ENCODE data around the gene ARID3B. TPM values are rescaled to one million over a fixed set of nuclear protein-coding genes. Genes with fewer than 3 reads are reported as not detected.

ARID3B gene
- total RNA-seq, 4 donors from 2014 or later = 3.6 to 6.8 (median 6.7) TPM

DNA sequence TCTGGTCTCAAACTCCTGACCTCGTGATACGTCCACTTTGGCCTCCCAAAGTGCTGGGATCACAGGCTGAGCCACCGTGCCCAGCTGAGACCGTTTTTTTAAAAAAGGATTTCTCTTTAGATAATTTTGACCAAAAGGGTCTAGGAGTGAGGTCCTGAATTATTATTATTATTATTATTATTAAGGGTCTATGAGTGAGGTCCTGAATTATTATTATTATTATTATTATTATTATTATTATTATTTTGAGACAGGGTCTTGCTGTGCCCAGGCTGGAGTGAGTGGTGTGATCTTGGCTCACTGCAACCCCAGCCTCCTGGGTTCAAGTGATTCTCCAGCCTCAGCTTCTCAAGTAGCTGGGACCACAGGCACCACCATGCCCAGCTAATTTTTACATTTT, 20.6 kb upstream of the ARID3B start:
- DNase-seq (ENCODE audit: extremely low spot score) = no peak
- H3K9me3 ChIP-seq = no peaks in the 10 kb centered on the region
- TF ChIP-seq, protein P1, sequence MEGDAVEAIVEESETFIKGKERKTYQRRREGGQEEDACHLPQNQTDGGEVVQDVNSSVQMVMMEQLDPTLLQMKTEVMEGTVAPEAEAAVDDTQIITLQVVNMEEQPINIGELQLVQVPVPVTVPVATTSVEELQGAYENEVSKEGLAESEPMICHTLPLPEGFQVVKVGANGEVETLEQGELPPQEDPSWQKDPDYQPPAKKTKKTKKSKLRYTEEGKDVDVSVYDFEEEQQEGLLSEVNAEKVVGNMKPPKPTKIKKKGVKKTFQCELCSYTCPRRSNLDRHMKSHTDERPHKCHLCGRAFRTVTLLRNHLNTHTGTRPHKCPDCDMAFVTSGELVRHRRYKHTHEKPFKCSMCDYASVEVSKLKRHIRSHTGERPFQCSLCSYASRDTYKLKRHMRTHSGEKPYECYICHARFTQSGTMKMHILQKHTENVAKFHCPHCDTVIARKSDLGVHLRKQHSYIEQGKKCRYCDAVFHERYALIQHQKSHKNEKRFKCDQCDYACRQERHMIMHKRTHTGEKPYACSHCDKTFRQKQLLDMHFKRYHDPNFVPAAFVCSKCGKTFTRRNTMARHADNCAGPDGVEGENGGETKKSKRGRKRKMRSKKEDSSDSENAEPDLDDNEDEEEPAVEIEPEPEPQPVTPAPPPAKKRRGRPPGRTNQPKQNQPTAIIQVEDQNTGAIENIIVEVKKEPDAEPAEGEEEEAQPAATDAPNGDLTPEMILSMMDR (IDR thresholded peaks at IDR 0.05) = no peak
- TF ChIP-seq EP300 (IDR thresholded peaks at IDR 0.05) (no peak), POLR2AphosphoS5 (IDR thresholded peaks at IDR 0.05) (no peak), POLR2A (IDR thresholded peaks at IDR 0.05; ENCODE audit: low read depth) (no peak)
- H3K4me1 ChIP-seq = no peaks in the 10 kb centered on the region
- 91% methylated on average over 4 of the region's 4 CpGs for WGBS
- H3K27me3 ChIP-seq = no peaks in the 10 kb centered on the region
- no peak overlapping the region for H3K4me3 ChIP-seq
- intact Hi-C loops (cut with DNase I) = no loop called here
- no peaks in the 10 kb centered on the region for H3K36me3 ChIP-seq
- no peak overlapping the region for H3K27ac ChIP-seq (replicated peaks in 1 of 4)

DNA sequence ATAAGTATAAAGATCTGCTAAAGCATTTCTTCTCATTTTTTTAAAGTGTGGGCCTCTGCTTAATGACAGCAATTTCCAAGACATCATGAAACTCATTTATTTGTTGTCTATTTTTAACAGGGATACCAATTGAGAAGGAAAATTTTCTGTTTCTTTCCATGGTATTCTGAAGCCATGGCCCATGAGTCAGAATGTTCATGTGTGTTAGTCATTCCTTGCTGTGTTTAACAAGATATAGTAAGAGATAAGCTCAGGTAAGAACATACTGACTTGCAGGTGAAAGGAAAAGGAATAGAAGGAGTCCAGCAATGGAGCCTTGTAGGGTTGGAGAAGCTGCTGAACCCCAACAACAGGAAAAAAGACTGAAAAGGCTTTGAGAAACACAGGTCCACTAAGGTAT, 17.0 kb upstream of the ARID3B start:
- no peaks in the 10 kb centered on the region for H3K27me3 ChIP-seq
- no peaks in the 10 kb centered on the region for H3K4me1 ChIP-seq
- H3K9me3 ChIP-seq = no peaks in the 10 kb centered on the region
- H3K27ac ChIP-seq (replicated peaks in 1 of 4) = no peak overlapping the region
- TF ChIP-seq, protein P1 (IDR thresholded peaks at IDR 0.05) = no peak
- TF ChIP-seq EP300 (IDR thresholded peaks at IDR 0.05) = no peak
- TF ChIP-seq POLR2A (IDR thresholded peaks at IDR 0.05; ENCODE audit: low read depth) = no peak
- no peak for DNase-seq (ENCODE audit: extremely low spot score)
- no peak overlapping the region for H3K4me3 ChIP-seq
- intact Hi-C loops (cut with DNase I) = no loop called here
- no peaks in the 10 kb centered on the region for H3K36me3 ChIP-seq

DNA sequence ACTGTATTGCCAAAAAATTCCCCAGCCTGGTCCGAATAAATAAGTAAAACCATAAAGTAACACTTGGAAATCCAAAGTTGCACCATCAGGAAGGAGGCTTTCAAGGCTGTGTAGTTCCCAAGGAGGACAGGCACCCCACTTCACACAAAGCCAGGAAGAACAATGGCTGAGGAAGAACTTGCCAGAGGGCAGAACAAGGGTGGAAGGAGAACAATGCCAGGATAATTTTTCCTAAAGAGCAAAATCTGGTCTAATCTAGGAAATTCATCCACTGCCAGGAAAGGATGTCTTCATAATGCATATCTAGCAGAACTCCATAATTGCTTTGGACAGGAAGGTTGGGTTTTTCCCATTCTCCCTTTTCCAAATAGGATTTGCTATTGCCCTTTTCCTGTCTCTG, 15.7 kb upstream of the ARID3B start:
- WGBS = 81% methylated on average over 1 of the region's 1 CpG
- H3K27me3 ChIP-seq = no peaks in the 10 kb centered on the region
- H3K9me3 ChIP-seq = no peaks in the 10 kb centered on the region
- TF ChIP-seq EP300 (IDR thresholded peaks at IDR 0.05) (no peak), POLR2AphosphoS5 (IDR thresholded peaks at IDR 0.05) (no peak), POLR2A (IDR thresholded peaks at IDR 0.05; ENCODE audit: low read depth) (no peak)
- TF ChIP-seq, protein P1 (IDR thresholded peaks at IDR 0.05) = no peak
- H3K36me3 ChIP-seq = no peaks in the 10 kb centered on the region
- no peak overlapping the region for H3K27ac ChIP-seq (replicated peaks in 1 of 4)
- no peak overlapping the region for H3K4me3 ChIP-seq
- no peak for DNase-seq (ENCODE audit: extremely low spot score)
- intact Hi-C loops (cut with DNase I) = no loop called here
- H3K4me1 ChIP-seq = no peaks in the 10 kb centered on the region

DNA sequence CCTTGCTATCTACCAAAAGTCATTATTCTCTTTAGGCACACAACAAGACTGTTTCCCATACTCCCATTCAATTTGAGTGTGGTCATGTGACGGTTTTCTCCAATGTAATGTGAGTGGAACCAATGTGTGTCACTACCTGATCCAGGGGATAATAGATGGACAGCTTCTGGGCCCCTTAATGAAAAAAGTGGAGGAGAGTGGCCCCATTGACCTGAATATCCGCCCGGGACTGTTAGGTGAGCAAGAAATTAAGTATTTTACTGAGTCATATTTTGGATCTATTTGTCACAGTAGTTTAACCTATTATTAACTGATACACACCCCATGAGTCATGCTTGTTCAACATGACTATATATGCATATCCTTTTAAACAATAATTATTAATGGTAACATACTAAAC, 15.1 kb upstream of the ARID3B start:
- TF ChIP-seq EP300 (IDR thresholded peaks at IDR 0.05) = no peak
- no peak for TF ChIP-seq POLR2AphosphoS5 (IDR thresholded peaks at IDR 0.05)
- TF ChIP-seq, protein P1 (IDR thresholded peaks at IDR 0.05) = no peak
- TF ChIP-seq POLR2A (IDR thresholded peaks at IDR 0.05; ENCODE audit: low read depth) = no peak
- 53% methylated on average over 3 of the region's 3 CpGs for WGBS

DNA sequence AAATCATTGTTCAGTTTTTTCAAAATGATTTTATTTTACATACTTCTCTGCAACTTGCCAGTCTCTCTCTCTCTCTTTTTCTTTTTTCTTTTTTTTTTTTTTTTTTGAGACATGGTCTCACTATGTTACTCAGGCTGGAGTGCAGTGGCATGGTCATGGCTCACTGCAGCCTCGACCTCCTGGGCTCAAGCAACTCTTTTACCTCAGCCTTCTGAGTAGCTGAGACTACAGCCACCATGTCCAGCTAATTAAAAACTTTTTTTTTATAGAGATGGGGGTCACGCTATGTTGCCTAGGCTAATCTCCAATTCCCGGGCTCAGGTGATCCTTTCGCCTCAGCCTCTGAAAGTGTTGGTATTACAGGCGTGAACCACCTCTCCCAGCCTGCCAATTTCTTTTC, 12.1 kb upstream of the ARID3B start:
- WGBS = 85% methylated on average over 5 of the region's 5 CpGs
- Histone ChIP-seq H3K9me3 (no peaks in the 10 kb centered on the region), H3K27ac (replicated peaks in 1 of 4) (no peak overlapping the region), H3K4me1 (no peaks in the 10 kb centered on the region), H3K4me3 (no peak overlapping the region), H3K36me3 (no peaks in the 10 kb centered on the region), H3K27me3 (no peaks in the 10 kb centered on the region)
- intact Hi-C loops (cut with DNase I) = no loop called here
- TF ChIP-seq EP300 (IDR thresholded peaks at IDR 0.05) = no peak
- DNase-seq (ENCODE audit: extremely low spot score) = no peak

More for the DNA sequence above, 15.1 kb upstream of the ARID3B start:
- Histone ChIP-seq H3K36me3 (no peaks in the 10 kb centered on the region), H3K9me3 (no peaks in the 10 kb centered on the region), H3K4me1 (no peaks in the 10 kb centered on the region), H3K27me3 (no peaks in the 10 kb centered on the region), H3K4me3 (no peak overlapping the region), H3K27ac (replicated peaks in 1 of 4) (no peak overlapping the region)
- DNase-seq (ENCODE audit: extremely low spot score) = no peak
- intact Hi-C loops (cut with DNase I) = no loop called here
